Choroid plexus epithelial cell (primary cell): Measurements from ENCODE around the gene PPP6C.

Experiments used
- DNase-seq: peaks from one replicate; pipeline ENCODE4 v3.0.0-alpha.2; 2010; ENCODE audit warnings: low read depth
- H3K4me3 ChIP-seq: 2 replicates; pipeline ENCODE4 v1.5.1; 2011; ENCODE audit warnings: low read depth, mild to moderate bottlenecking, control low read depth, low read length, moderate library complexity
- TF ChIP-seq, protein P1 (sequence below): conservative IDR thresholded peaks from 2 replicates; pipeline ENCODE4 v1.5.1; 2011; ENCODE audit warnings: low read depth, mild to moderate bottlenecking, control low read depth, inconsistent platforms, low read length, moderate library complexity

The PPP6C gene

GRCh38 chr9:125147401-125147951, 42.1 kb downstream of the PPP6C start:
- TF ChIP-seq, protein P1, sequence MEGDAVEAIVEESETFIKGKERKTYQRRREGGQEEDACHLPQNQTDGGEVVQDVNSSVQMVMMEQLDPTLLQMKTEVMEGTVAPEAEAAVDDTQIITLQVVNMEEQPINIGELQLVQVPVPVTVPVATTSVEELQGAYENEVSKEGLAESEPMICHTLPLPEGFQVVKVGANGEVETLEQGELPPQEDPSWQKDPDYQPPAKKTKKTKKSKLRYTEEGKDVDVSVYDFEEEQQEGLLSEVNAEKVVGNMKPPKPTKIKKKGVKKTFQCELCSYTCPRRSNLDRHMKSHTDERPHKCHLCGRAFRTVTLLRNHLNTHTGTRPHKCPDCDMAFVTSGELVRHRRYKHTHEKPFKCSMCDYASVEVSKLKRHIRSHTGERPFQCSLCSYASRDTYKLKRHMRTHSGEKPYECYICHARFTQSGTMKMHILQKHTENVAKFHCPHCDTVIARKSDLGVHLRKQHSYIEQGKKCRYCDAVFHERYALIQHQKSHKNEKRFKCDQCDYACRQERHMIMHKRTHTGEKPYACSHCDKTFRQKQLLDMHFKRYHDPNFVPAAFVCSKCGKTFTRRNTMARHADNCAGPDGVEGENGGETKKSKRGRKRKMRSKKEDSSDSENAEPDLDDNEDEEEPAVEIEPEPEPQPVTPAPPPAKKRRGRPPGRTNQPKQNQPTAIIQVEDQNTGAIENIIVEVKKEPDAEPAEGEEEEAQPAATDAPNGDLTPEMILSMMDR = no peak
- no peak for DNase-seq
- no peak overlapping the region for H3K4me3 ChIP-seq

GRCh38 chr9:125146247-125146646, 43.4 kb downstream of the PPP6C start:
- DNase-seq = peak; percentile 91
- H3K4me3 ChIP-seq = no peak overlapping the region
- TF ChIP-seq, protein P1 = no peak

GRCh38 chr9:125145425-125145824, 44.2 kb downstream of the PPP6C start:
- DNase-seq = peak; percentile 38
- TF ChIP-seq, protein P1 = no peak
- H3K4me3 ChIP-seq = no peak overlapping the region

- peak; percentile 100 for DNase-seq
- TF ChIP-seq, protein P1 = peak; percentile 95
- peak within 1 kb of the TSS; percentile 67 for H3K4me3 ChIP-seq
Observed at GRCh38 chr9:125143377-125144090, 46.1 kb downstream of the PPP6C start, which contains the start of gene SCAI. SCAI (minus strand) TSS chr9:125143528; CDS start chr9:125143437, 91 bp downstream.

DNA sequence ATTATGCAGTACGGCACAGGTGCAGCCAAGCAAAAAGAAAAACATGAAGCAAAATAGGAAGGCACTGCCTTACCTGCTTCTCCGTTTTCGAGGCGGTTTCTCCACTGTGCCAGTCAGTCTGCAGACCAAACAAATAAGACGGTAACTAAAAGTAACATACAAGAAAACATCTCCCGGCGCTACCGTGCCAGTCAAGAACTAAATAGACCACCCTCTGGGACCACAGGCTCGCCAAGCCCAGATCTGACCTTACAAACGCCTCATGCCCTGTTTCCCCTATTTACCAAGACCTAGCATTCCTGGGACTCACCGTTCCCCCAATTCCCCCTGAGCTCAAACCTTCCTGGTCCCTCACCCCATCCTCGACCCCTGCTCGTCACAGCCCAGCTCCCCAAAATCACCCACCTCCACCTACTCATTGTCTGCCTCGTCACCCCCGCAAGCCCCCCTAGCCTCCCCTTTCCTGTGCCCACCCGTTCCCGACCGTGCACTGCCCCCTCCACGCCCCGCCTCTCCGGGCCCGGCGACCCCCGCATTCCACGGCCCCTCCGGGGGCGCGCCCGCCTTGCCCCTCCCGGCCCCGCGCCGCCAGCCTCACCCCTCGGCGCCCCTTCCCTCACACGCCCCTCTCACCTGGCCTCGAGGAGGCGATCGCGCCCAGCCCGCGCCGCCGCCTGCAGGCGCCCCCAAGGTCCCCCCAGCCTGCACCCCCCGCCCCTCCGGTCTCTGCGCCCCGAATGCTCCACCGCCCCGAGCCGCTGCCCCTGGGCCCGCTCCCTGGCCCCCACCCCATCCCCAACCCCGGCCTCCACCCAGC, 46.8 kb downstream of the PPP6C start:
- TF ChIP-seq, protein P1 = no peak
- DNase-seq = no peak
- peak overlapping the region; percentile 67 for H3K4me3 ChIP-seq

GRCh38 chr9:125141751-125142150, 47.9 kb downstream of the PPP6C start:
- TF ChIP-seq, protein P1 = no peak
- no peak for DNase-seq
- no peak overlapping the region for H3K4me3 ChIP-seq
